Stimulated activated CD4-positive, alpha-beta T cell treated with anti-CD3 and anti-CD28 coated beads, Interleukin-2, amount 100 ng/mL, for 4 hours (primary cell): ENCODE data around the gene ATF1.
"Not testable (repeated sequence)": the region's sequence is repeated elsewhere in the genome, so short reads cannot be mapped to it uniquely, and the experiment has no call there.

Source experiments
- DNase-seq: peaks from one replicate; pipeline ENCODE4 v3.0.0-alpha.2; 2020; ENCODE audit warnings: low read depth

Gene ATF1

GRCh38 chr12:50803230-50803875 lies 39.5 kb downstream of the ATF1 start:
- no peak for DNase-seq

- no peak for DNase-seq
Measured at GRCh38 chr12:50806176-50806575, 42.3 kb downstream of the ATF1 start.

- not testable (repeated sequence) for DNase-seq
Measured at GRCh38 chr12:50809131-50809530, 45.2 kb downstream of the ATF1 start.

- not testable (repeated sequence) for DNase-seq
Measured at GRCh38 chr12:50814921-50815320, 51.0 kb downstream of the ATF1 start.

GRCh38 chr12:50820177-50820576 lies 56.3 kb downstream of the ATF1 start:
- no peak for DNase-seq

- no peak for DNase-seq
Measured at GRCh38 chr12:50822082-50822481, 58.2 kb downstream of the ATF1 start.

- DNase-seq: not testable (repeated sequence)
Measured at GRCh38 chr12:50823724-50824123, 59.8 kb downstream of the ATF1 start.

- DNase-seq: no peak
Measured at GRCh38 chr12:50824914-50825313, 61.0 kb downstream of the ATF1 start.

GRCh38 chr12:50825372-50825838 lies 61.5 kb downstream of the ATF1 start:
- DNase-seq: no peak

- DNase-seq: no peak
Measured at GRCh38 chr12:50828121-50828520, 64.2 kb downstream of the ATF1 start.

GRCh38 chr12:50828886-50829285 lies 65.0 kb downstream of the ATF1 start:
- no peak for DNase-seq

GRCh38 chr12:50833801-50834200 lies 69.9 kb downstream of the ATF1 start:
- DNase-seq: not testable (repeated sequence)

- no peak for DNase-seq
Measured at GRCh38 chr12:50839042-50839441, 75.1 kb downstream of the ATF1 start.

- DNase-seq: no peak
Measured at GRCh38 chr12:50840809-50841487, 77.0 kb downstream of the ATF1 start.

- DNase-seq: no peak
Measured at GRCh38 chr12:50841716-50842531, 78.0 kb downstream of the ATF1 start.

- no peak for DNase-seq
Measured at GRCh38 chr12:50842637-50843493, 79.0 kb downstream of the ATF1 start, which contains the start of gene TMPRSS12. Gene TMPRSS12, plus strand, starts transcription at chr12:50842926. Its CDS starts 39 bp downstream, at chr12:50842965.

- no peak for DNase-seq
Measured at GRCh38 chr12:50845021-50845647, 81.2 kb downstream of the ATF1 start.

GRCh38 chr12:50848963-50849362 lies 85.1 kb downstream of the ATF1 start:
- no peak for DNase-seq

- DNase-seq: not testable (repeated sequence)
Measured at GRCh38 chr12:50855218-50855617, 91.3 kb downstream of the ATF1 start.

- not testable (repeated sequence) for DNase-seq
Measured at GRCh38 chr12:50855679-50856078, 91.8 kb downstream of the ATF1 start.

GRCh38 chr12:50859621-50860310 lies 95.9 kb downstream of the ATF1 start:
- no peak for DNase-seq
